Activated effector memory CD4-positive, alpha-beta T cell treated with anti-CD3 and anti-CD28 coated beads, Interleukin-2, amount 50 U/mL, for 16 hours (primary cell): Measurements from ENCODE around the gene PARD6B.
A peak's percentile ranks its signal among the peaks of the same experiment; 100 is the strongest.
"Not testable (repeated sequence)": the region's sequence is repeated elsewhere in the genome, so short reads cannot be mapped to it uniquely, and the experiment has no call there.

ENCODE experiments used
- DNase-seq: peaks from one replicate; pipeline ENCODE4 v3.0.0-alpha.2; 2020

PARD6B gene

GRCh38 chr20:50731055-50731929 is at the start of gene PARD6B:
Gene PARD6B, plus strand, starts transcription at chr20:50731580. Its CDS starts 207 bp downstream, at chr20:50731787.
- peak; percentile 100 for DNase-seq

- DNase-seq: no peak
These were observed 49.3 kb upstream of the PARD6B start for GRCh38 chr20:50682065-50682464.

GRCh38 chr20:50682947-50683530 is 48.3 kb upstream of the PARD6B start:
- DNase-seq: no peak

GRCh38 chr20:50683570-50683969 is 47.8 kb upstream of the PARD6B start:
- no peak for DNase-seq

- no peak for DNase-seq
These were observed 44.6 kb upstream of the PARD6B start for GRCh38 chr20:50686821-50687220.

GRCh38 chr20:50688256-50688975 is 43.0 kb upstream of the PARD6B start:
- DNase-seq: no peak

GRCh38 chr20:50689864-50690649 is 41.3 kb upstream of the PARD6B start:
- no peak for DNase-seq

GRCh38 chr20:50690650-50691572 is 40.5 kb upstream of the PARD6B start, which contains the start of gene RIPOR3:
Gene RIPOR3, minus strand, starts transcription at chr20:50691542. Its CDS starts 414 bp downstream, at chr20:50691128.
- no peak for DNase-seq

- no peak for DNase-seq
These were observed 39.5 kb upstream of the PARD6B start for GRCh38 chr20:50691573-50692551.

- DNase-seq: no peak
These were observed 38.8 kb upstream of the PARD6B start for GRCh38 chr20:50692552-50692933.

GRCh38 chr20:50693001-50693400 is 38.4 kb upstream of the PARD6B start:
- DNase-seq: no peak

GRCh38 chr20:50694379-50695134 is 36.8 kb upstream of the PARD6B start:
- DNase-seq: no peak

- no peak for DNase-seq
These were observed 36.1 kb upstream of the PARD6B start for GRCh38 chr20:50695135-50695872.

GRCh38 chr20:50698255-50698654 is 33.1 kb upstream of the PARD6B start:
- DNase-seq: not testable (repeated sequence)

- DNase-seq: no peak
These were observed 31.7 kb upstream of the PARD6B start for GRCh38 chr20:50699688-50700087.

- DNase-seq: no peak
These were observed 30.1 kb upstream of the PARD6B start for GRCh38 chr20:50701041-50701963.

GRCh38 chr20:50703651-50704438 is 27.5 kb upstream of the PARD6B start:
- not testable (repeated sequence) for DNase-seq
